Measurements from ENCODE around the gene VCAN. TPM values are rescaled to one million over a fixed set of nuclear protein-coding genes. Genes with fewer than 3 reads are reported as not detected.

Gene VCAN
- total RNA-seq, 4 donors from 2014 or later, result 53.0 to 833 (median 65.1) TPM

GRCh38 chr5:83590966-83591365, 119.4 kb downstream of the VCAN start:
- Histone ChIP-seq H3K27ac (no peak overlapping the region), H3K27me3 (no peaks in the 10 kb centered on the region), H3K4me3 (no peak overlapping the region), H3K4me1 (no peaks in the 10 kb centered on the region), H3K36me3 (no peaks in the 10 kb centered on the region), H3K9me3 (no peaks in the 10 kb centered on the region)
- intact Hi-C loops (cut with DNase I; ENCODE audit: low total_unique reads), result no loop called here
- no peak for TF ChIP-seq POLR2A (IDR thresholded peaks at IDR 0.05)
- no peak for TF ChIP-seq CTCF (IDR thresholded peaks at IDR 0.05)
- no peak for DNase-seq

GRCh38 chr5:83595217-83595616, 123.7 kb downstream of the VCAN start:
- no peaks in the 10 kb centered on the region for H3K36me3 ChIP-seq
- TF ChIP-seq POLR2A (IDR thresholded peaks at IDR 0.05) (no peak), CTCF (IDR thresholded peaks at IDR 0.05) (no peak)
- DNase-seq, result no peak
- no peak overlapping the region for H3K4me3 ChIP-seq
- H3K27me3 ChIP-seq, result no peaks in the 10 kb centered on the region
- intact Hi-C loops (cut with DNase I; ENCODE audit: low total_unique reads), result no loop called here
- no peaks in the 10 kb centered on the region for H3K4me1 ChIP-seq
- H3K27ac ChIP-seq, result no peak overlapping the region
- H3K9me3 ChIP-seq, result no peaks in the 10 kb centered on the region

GRCh38 chr5:83608122-83608521, 136.6 kb downstream of the VCAN start:
- TF ChIP-seq CTCF (IDR thresholded peaks at IDR 0.05) (no peak), POLR2A (IDR thresholded peaks at IDR 0.05) (no peak)
- no peaks in the 10 kb centered on the region for H3K27me3 ChIP-seq
- DNase-seq, result no peak
- intact Hi-C loops (cut with DNase I; ENCODE audit: low total_unique reads), result no loop called here
- no peaks in the 10 kb centered on the region for H3K36me3 ChIP-seq
- H3K27ac ChIP-seq, result no peak overlapping the region
- no peak overlapping the region for H3K4me3 ChIP-seq
- H3K4me1 ChIP-seq, result no peaks in the 10 kb centered on the region
- no peaks in the 10 kb centered on the region for H3K9me3 ChIP-seq

- intact Hi-C loops (cut with DNase I; ENCODE audit: low total_unique reads), result no loop called here
These were observed 143.3 kb downstream of the VCAN start for GRCh38 chr5:83614841-83615240.

GRCh38 chr5:83628360-83628759, 156.8 kb downstream of the VCAN start:
- DNase-seq, result no peak
- intact Hi-C loops (cut with DNase I; ENCODE audit: low total_unique reads), result no loop called here
- H3K4me3 ChIP-seq, result no peak overlapping the region
- TF ChIP-seq CTCF (IDR thresholded peaks at IDR 0.05) (no peak), POLR2A (IDR thresholded peaks at IDR 0.05) (no peak)
- H3K27ac ChIP-seq, result no peak overlapping the region
- no peaks in the 10 kb centered on the region for H3K27me3 ChIP-seq
- no peaks in the 10 kb centered on the region for H3K9me3 ChIP-seq
- H3K4me1 ChIP-seq, result no peaks in the 10 kb centered on the region
- H3K36me3 ChIP-seq, result no peaks in the 10 kb centered on the region

More at GRCh38 chr5:83614841-83615240, 143.3 kb downstream of the VCAN start:
- Histone ChIP-seq H3K27me3 (no peaks in the 10 kb centered on the region), H3K4me3 (no peak overlapping the region), H3K36me3 (no peaks in the 10 kb centered on the region), H3K27ac (no peak overlapping the region), H3K9me3 (no peaks in the 10 kb centered on the region), H3K4me1 (no peaks in the 10 kb centered on the region)
- no peak for DNase-seq
- TF ChIP-seq POLR2A (IDR thresholded peaks at IDR 0.05), result no peak
- TF ChIP-seq CTCF (IDR thresholded peaks at IDR 0.05), result no peak

Other genes starting within 250 kb of the VCAN start
- 1 to 10 TPM in 1 of 4 donors, not detected in 3; 2.0 TPM for gene HAPLN1, start 249.1 kb downstream of the VCAN start, total RNA-seq

Measured in uterus (tissue), 4 donors.